Measurements from ENCODE around the gene POLR2J3.
"Not testable (repeated sequence)": the region's sequence is repeated elsewhere in the genome, so short reads cannot be mapped to it uniquely, and the experiment has no call there.

GRCh38 chr7:102611675-102612325, 39.4 kb upstream of the POLR2J3 start:
- TF ChIP-seq CTCF, POLR2A (IDR thresholded peaks at IDR 0.05): not testable (repeated sequence)

Measured in esophagus squamous epithelium (tissue), 4 donors.